Measurements from ENCODE around the gene BTLA. TPM values are rescaled to one million over a fixed set of nuclear protein-coding genes. Genes with fewer than 3 reads are reported as not detected.
"Not testable (repeated sequence)": the region's sequence is repeated elsewhere in the genome, so short reads cannot be mapped to it uniquely, and the experiment has no call there.

Gene BTLA
- total and polyA plus RNA-seq, 7 donors = 11.0 TPM; not detected in 6

GRCh38 chr3:112530573-112530972 is 31.3 kb upstream of the BTLA start:
- no peak for DNase-seq
- peaks cover 0 to 80% (median 15%) of the 10 kb centered on the region in 4 donors for H3K36me3 ChIP-seq
- 95% methylated on average over 3 of the region's 3 CpGs for WGBS, 2 donors

GRCh38 chr3:112524127-112524526 is 24.9 kb upstream of the BTLA start:
- intact Hi-C loops (cut with DNase I) = loop anchor here (10.0 kb wide), 1 partner anchor 409 kb away; no protein-coding TSS in a partner anchor
- H3K27ac ChIP-seq, H3K27me3 ChIP-seq, H3K4me3 ChIP-seq, DNase-seq, H3K4me1 ChIP-seq, H3K9me3 ChIP-seq: not testable (repeated sequence)
- H3K36me3 ChIP-seq = peaks cover 0 to 23% (median 5%) of the 10 kb centered on the region in 4 donors
- WGBS, 2 donors = 80 to 89% methylated on average over 6 of the region's 6 CpGs

More at GRCh38 chr3:112530573-112530972, 31.3 kb upstream of the BTLA start:
- intact Hi-C loops (cut with DNase I) = loop anchor here (5.0 kb wide), 1 partner anchor 238 kb away; the partner anchor contains the start of gene SLC9C1
- H3K27ac ChIP-seq = no peak overlapping the region
- no peaks in the 10 kb centered on the region for H3K4me1 ChIP-seq
- H3K27me3 ChIP-seq = no peaks in the 10 kb centered on the region
- H3K9me3 ChIP-seq = no peaks in the 10 kb centered on the region
- TF ChIP-seq CTCF (IDR thresholded peaks at IDR 0.05) (no peak), EP300 (IDR thresholded peaks at IDR 0.05) (no peak), POLR2A (IDR thresholded peaks at IDR 0.05) (no peak), POLR2AphosphoS5 (IDR thresholded peaks at IDR 0.05) (no peak)
- H3K4me3 ChIP-seq = no peak overlapping the region

GRCh38 chr3:112519424-112520001 is 20.2 kb upstream of the BTLA start:
- 80 to 88% methylated on average over 2 of the region's 2 CpGs for WGBS, 2 donors
- H3K36me3 ChIP-seq = no peaks in the 10 kb centered on the region
- DNase-seq = no peak
- no peak overlapping the region for H3K27ac ChIP-seq
- H3K4me3 ChIP-seq = no peak overlapping the region
- intact Hi-C loops (cut with DNase I) = loop anchor here (2.0 to 10.0 kb wide), 3 partner anchors 193 to 405 kb away; no protein-coding TSS in a partner anchor
- H3K9me3 ChIP-seq = no peaks in the 10 kb centered on the region
- no peaks in the 10 kb centered on the region for H3K27me3 ChIP-seq
- no peaks in the 10 kb centered on the region for H3K4me1 ChIP-seq
- peak; percentile 34 to 76 (median 66) for TF ChIP-seq CTCF (IDR thresholded peaks at IDR 0.05)
- TF ChIP-seq EP300 (IDR thresholded peaks at IDR 0.05) = no peak
- no peak for TF ChIP-seq POLR2AphosphoS5 (IDR thresholded peaks at IDR 0.05)

- H3K27me3 ChIP-seq, DNase-seq, H3K36me3 ChIP-seq, H3K4me1 ChIP-seq, H3K27ac ChIP-seq, H3K4me3 ChIP-seq, H3K9me3 ChIP-seq: not testable (repeated sequence)
- intact Hi-C loops (cut with DNase I) = loop anchor here (2.0 kb wide), 2 partner anchors 192 to 226 kb away; no protein-coding TSS in a partner anchor
- WGBS, 2 donors = 50 to 70% methylated on average over 3 of the region's 3 CpGs
Observed at GRCh38 chr3:112518970-112519369, 19.7 kb upstream of the BTLA start.

GRCh38 chr3:112514527-112515128 is 15.4 kb upstream of the BTLA start:
- H3K27ac ChIP-seq = no peak overlapping the region
- no peak for DNase-seq
- WGBS, 2 donors = 53 to 61% methylated on average over 2 of the region's 2 CpGs

More at GRCh38 chr3:112514527-112515128, 15.4 kb upstream of the BTLA start:
- H3K9me3 ChIP-seq = no peaks in the 10 kb centered on the region
- TF ChIP-seq POLR2AphosphoS5 (IDR thresholded peaks at IDR 0.05) = no peak
- no peak for TF ChIP-seq EP300 (IDR thresholded peaks at IDR 0.05)
- no peak for TF ChIP-seq POLR2A (IDR thresholded peaks at IDR 0.05)
- no peak for TF ChIP-seq CTCF (IDR thresholded peaks at IDR 0.05)
- H3K36me3 ChIP-seq = no peaks in the 10 kb centered on the region
- no peaks in the 10 kb centered on the region for H3K4me1 ChIP-seq
- no peaks in the 10 kb centered on the region for H3K27me3 ChIP-seq
- intact Hi-C loops (cut with DNase I) = no loop called here
- no peak overlapping the region for H3K4me3 ChIP-seq
